GM21360 (cell line): ENCODE data around the gene ACSF3.

ENCODE experiments used
- ATAC-seq: cut with Tn5 transposase; IDR thresholded peaks from one replicate; pipeline ENCODE4 v1.9.1; 2021; ENCODE audit warnings: mild to moderate bottlenecking, moderate library complexity; ENCODE audit not compliant: unreplicated experiment

ACSF3 gene

DNA sequence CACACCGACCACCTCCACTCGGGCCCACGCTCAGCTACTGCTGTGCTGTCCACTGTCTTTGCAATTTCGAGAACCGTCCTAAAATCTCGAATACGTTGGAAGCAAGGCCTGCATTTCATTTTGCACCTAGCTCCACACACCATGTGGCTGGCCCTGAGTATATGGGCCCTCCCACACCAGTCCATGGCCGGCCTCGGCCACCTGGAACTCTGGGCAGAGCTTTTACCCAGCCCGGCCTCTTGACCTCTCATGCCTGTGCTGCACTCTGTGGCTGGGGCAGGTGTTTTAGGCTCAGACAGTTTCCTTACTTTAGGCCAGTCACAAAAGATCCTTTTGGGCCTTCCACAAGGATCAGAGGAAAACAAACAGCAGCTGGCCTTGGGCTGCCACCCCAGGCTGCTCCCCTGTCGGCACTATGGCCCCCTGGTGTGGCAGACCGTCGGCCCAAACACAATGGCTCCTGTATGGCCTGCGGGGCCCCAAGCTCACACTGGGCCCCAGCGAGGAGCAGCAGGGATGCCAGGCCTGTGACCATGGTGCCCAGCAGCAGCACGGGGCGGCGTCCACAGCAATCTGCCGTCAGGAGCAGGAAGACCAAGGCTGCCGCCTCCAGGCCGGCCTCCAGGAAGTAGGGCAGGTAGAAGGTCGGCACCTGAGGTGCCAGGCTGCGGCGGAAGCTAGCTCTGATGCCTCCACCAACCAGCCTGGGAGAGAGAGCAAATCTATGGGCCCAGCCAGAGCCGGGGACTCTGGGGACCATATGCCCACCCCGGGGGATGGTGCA lies 104.2 kb downstream of the ACSF3 start:
- ATAC-seq: no peak

DNA sequence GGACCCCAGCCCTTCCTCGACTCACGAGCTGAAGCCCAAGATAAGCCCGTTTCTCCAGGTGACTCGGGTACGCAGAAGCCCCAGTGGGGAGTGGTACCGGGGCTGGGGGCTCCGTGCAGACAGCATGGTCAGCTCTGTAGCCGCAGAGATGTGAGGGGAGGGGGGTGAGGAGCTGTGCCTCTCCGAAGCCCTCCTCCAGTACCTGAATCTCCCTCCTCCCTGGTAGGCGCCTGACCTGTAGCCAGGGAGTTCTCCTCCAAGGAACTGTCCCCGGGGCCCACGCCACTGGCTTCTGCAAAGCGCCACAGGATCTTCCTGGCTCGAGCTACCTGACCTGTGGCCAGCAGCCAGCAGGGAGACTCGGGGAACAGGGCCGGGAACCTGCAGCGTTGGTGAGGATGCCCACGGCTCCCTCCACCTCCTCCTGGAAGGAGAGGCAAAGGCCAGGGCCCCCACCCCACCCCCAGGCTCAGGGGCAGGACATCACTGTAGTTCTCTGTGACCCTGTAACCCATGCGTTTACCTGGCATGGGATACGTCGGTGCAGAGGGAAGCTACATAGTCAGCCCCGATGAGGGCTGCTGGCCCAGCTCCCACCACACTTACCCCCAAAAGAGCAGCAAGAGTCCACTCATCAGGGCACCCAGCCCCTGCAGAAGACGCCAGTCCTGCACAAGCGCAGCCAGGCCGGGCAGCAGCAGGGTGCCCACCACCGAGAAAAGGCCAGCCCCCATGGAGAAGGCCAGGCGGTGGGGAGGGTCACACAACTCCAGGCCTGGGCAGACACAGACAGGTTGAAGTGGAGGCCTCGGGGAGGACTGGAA lies 105.0 kb downstream of the ACSF3 start:
- ATAC-seq: no peak

DNA sequence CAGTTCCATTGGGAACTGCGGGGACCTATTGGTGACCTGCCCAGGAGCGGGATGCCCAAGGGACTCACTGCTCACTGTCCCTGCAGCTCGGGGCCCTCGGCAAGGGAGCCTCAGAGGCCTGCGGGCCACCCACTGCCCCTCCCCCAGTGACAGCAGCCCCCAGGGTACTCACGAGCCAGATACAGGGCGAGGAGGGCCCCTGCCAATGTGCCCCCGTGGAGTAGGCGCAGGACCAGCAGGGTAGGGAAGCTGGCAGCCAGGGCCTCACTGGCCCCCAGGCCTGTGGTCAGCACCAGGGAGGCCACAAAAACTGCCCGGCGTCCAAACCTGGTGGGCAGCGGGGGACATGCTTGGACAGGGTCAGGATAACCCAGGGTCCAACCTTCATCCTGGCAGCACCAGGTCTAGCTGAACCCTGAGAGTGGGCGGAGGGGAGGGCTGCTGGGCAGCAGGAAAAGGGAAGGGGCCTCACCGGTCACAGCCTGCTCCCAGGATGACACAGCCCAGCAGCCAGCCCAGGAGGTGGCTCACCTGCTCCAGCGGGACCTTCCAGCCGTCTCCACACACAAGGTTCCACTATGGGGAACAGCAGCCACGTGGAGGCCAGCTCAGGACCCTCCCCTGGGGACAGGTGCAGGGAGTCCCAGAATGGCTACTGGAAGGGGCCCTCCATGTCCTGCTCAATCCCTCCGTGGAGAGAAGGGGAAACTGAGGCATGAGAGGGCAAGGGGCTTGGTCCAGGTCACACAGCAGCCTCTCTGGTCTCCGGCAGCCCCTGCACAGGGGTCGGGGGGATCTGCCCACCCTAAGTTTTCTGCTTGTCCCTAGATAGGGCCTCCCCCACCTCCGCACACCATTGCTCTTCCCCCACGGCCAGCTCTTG lies 105.8 kb downstream of the ACSF3 start:
- ATAC-seq: no peak

DNA sequence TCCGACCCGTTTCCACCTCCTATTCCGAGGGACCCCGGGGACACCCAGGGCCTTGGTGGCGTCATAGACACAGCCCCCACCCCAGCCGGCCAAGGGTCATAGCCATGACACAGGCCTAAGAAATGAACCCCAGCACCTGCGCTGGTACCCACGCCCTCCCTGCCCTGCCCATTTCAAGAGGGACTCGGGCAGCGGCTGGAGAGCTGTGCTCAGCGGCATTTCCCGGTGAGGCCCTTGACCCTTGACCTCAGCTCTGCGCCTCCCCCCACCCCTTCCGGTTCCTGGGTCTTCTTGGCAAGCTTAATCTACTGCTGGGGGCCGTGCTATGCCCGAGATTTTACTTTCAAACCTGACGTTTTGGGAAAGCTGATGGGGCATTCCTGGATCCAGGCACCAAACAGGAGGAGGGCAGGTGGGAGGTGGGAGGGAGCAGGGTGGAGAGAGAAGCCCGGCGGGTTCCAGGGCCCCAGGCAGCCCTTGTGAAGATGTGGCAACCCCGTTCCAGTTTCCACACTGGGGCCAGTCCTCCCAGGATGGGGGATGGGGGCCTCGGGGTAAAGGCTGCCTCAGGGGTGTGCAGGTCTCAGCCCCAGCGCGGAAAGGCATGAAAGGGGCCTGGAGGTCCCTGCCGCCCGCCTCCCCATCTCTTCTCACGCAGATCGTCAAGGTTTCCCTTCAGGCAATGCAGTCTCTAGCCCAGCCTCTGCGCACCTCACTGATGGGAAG lies 106.6 kb downstream of the ACSF3 start, which contains the start of gene SLC22A31:
TSS of gene SLC22A31 (minus strand) at position 414 of the 726 bp plus-strand sequence. CDS start at position 378, 36 bp downstream.
- ATAC-seq: no peak

DNA sequence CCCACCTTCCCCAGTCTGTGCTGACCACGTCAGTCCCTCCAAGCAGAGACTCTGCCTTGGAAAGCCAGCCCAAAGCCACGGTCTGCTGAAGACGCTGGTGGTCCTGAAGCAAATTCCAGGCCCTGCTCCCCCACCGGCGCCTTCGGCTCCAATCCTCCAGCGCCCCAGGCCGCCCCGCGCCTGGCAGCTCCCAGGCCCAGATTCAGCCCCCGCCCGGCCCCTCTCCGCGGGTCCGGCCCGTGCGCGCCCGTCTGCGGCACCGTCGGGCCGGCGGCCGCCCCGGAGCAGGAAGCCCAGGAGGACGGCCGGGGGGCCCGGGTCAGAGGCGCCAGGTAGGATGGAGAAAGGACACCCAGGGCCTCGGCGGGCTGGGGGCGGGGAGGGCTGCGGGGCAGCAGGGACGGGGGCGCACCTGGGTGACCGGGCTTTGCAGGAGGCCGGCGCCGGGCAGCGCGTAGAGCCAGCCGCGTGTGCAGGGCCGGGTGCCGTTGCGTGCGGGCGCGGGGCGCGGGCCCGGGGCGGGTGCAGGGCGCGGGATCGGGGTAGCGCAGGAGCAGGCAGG lies 107.3 kb downstream of the ACSF3 start:
- ATAC-seq: no peak

DNA sequence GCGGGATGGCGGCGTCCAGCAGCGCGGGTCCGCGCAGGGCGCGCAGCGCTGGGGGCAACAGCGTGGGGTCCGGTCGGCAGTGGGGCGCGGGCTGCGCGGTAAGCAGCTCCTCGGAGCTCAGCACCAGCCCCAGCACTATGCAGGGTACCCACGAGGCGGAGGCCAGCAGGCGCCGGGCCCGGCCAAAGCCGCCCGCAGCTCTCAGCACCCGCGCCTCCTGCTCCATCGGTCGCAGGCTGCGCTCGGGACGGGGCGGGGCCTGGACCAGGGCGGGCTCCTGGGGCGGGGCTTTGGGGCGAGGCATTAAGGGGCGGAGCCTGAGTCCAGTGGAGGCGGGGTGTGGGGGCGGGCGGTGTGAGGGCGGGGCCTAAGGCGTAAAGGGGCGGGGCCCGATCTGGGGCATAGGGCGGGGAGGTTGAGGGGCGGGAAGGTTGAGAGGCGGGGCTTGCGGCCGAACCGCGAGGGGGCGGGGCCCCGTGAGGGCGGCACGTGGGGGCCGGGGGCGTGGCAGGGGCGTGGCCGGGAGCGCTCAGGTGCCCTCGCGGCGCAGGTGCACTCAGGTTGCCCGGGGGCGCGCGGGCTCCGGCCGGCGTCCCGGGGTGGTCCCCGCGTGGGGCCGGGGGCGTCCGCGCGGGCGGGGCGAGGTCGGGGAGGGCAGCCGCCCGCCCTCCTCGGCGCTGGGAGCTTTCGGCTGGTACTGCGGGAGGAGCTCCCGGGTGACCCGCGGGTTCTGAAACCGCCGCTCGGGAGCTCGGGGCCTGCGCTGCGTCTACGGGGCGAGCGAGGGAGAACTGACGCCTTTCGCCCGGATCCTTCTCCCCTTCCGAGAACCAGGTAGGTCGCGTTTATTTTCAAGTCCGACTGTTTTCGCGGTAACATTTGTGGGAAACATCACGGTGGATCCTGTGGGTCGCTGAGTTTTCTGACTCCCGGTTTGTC lies 108.1 kb downstream of the ACSF3 start:
- ATAC-seq: no peak

DNA sequence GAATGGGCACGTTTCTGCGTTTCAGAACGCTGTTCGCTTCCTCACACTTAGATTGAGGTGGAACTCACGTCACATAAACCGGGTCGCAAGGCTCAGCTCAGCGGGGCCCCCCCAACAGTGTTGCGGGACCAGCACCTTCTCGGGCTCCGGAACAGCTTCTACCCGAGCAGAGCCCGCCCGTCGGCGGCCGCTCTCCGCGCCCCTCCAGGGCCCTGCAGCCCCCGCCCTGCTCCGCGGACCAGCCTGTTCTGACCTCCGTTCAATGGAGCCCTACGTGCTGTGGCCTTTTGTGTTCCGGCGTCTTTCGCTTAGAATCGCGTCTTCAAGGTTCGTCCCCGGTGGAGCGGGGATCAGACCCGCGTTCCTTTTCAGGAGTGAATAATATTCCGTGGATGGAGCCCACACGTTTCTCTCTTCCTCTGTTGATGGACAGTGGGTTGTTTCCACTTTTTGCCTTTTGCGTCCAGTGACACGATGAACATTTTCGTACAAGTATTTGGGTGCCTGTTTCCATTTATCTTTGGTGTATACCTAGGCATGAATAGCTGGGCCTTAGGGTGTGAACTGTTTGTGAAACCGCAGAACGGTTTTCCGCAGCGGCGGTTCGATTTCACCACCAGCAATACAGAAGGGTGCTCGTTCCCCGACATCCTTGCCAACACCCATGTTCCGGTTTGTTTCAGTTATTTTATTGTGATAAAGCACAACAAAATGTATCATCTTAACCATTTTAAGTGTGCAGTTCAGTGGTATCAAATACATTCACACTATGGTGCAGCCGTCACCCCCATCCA lies 109.0 kb downstream of the ACSF3 start:
- ATAC-seq: no peak
